ENCODE measurements around the gene SPG11. TPM values are rescaled to one million over a fixed set of nuclear protein-coding genes. Genes with fewer than 3 reads are reported as not detected.

SPG11 gene
- total and polyA plus RNA-seq, 8 donors = 72.6 to 92.5 (median 83.2) TPM

DNA sequence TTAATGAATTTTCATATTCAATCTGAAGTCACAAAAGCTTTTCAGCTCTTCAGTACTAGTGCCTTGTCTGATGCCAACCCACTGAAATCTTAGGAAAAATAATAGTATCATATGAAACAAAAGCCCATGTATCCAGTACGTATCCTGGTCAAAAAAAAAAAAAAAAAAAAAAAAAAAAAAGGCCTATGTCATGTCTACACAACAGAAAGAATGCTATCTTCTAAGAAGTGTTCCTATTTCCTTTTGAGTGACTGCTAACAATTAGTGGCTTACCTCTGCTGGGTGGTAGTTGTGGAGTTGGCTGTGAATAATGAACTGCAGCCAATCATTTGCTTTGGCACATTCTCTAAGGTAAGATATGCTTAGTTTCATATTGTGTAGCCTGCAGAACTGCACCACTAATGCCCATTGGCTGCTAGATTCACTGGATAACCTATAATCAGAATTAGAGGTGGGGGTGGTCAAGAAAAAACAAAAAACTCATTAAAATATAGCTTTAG lies 66.9 kb downstream of the SPG11 start:
- Histone ChIP-seq H3K9me3 (no peaks in the 10 kb centered on the region), H3K36me3 (peaks cover 0 to 97% of the 10 kb centered on the region in 2 donors), H3K27ac (no peak overlapping the region), H3K4me1 (no peaks in the 10 kb centered on the region), H3K4me3 (no peak overlapping the region), H3K27me3 (no peaks in the 10 kb centered on the region)
- peak; percentile 32 for ATAC-seq
- TF ChIP-seq, protein P1, sequence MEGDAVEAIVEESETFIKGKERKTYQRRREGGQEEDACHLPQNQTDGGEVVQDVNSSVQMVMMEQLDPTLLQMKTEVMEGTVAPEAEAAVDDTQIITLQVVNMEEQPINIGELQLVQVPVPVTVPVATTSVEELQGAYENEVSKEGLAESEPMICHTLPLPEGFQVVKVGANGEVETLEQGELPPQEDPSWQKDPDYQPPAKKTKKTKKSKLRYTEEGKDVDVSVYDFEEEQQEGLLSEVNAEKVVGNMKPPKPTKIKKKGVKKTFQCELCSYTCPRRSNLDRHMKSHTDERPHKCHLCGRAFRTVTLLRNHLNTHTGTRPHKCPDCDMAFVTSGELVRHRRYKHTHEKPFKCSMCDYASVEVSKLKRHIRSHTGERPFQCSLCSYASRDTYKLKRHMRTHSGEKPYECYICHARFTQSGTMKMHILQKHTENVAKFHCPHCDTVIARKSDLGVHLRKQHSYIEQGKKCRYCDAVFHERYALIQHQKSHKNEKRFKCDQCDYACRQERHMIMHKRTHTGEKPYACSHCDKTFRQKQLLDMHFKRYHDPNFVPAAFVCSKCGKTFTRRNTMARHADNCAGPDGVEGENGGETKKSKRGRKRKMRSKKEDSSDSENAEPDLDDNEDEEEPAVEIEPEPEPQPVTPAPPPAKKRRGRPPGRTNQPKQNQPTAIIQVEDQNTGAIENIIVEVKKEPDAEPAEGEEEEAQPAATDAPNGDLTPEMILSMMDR (IDR thresholded peaks at IDR 0.05) = no peak
- DNase-seq = no peak
- intact Hi-C loops (cut with DNase I) = no loop called here

DNA sequence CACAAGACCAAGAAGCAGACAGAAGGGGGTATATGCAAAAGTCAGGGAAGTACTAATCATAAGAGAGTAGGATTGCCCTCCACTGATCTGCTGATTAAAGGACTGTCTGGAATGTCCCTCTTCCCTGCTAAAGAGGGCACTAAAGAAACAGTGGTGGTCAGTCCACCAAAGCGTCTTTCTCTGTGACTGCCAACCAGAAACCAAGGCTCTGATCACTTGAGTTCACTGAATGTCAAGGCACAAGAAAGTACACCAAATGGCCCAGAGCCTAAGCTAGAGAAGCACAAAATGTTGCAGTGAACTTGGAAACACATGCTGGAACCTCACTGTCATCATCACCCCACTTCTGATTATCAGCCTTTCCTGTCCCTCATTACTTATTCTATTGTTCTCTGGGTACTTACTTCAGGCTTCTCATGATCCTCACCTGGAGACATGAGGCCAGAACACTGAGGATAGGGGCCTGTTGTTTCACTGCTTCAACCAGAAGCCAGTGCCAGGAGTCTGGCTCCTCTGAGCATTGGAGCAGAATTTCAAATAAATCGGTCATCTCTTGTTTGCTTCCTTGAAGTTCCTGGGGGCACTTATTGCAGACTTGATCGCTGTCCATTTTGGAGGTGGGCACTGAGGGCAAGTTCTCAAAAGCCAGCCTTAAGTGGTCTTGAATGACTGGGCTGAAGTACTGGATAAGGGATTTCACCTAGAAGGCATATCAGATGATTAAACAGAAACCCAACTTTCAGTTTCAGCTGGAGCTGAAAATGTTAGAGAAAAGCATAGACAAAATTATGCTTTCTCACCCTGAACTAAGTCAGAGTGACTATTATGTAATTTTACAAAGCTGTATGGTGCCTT lies 67.6 kb downstream of the SPG11 start:
- Histone ChIP-seq H3K36me3 (peaks cover 0 to 97% of the 10 kb centered on the region in 2 donors), H3K27ac (no peak overlapping the region)
- intact Hi-C loops (cut with DNase I) = no loop called here

DNA sequence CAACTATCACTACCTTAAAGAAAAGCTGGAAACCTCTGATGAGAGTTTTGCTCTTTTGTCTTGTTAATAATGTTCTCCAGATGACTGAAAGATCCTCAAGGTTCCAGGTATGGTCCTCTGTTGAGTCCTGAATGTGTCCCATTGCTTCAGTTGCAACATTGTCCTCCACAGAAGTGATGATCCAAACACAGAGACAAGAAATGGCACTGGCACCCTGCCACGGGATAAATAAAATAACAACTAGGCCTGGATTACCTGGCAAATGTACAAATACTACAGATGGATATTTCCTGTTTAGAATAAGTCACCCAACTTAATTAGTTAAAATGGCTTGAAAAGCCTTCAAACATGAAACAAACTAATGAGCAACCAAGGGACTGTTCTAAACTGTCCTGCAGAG lies 68.2 kb downstream of the SPG11 start:
- Histone ChIP-seq H3K27me3 (no peaks in the 10 kb centered on the region), H3K4me1 (no peaks in the 10 kb centered on the region), H3K4me3 (no peak overlapping the region), H3K27ac (no peak overlapping the region), H3K9me3 (no peaks in the 10 kb centered on the region), H3K36me3 (peaks cover 0 to 97% of the 10 kb centered on the region in 2 donors)
- DNase-seq = no peak
- TF ChIP-seq, protein P1 (IDR thresholded peaks at IDR 0.05) = no peak
- intact Hi-C loops (cut with DNase I) = no loop called here
- ATAC-seq = no peak

More for the DNA sequence above, 67.6 kb downstream of the SPG11 start:
- TF ChIP-seq, protein P1 (IDR thresholded peaks at IDR 0.05) = no peak
- DNase-seq (no peak), ATAC-seq (peak; percentile 51)
- Histone ChIP-seq H3K9me3 (no peaks in the 10 kb centered on the region), H3K4me1 (no peaks in the 10 kb centered on the region), H3K4me3 (no peak overlapping the region), H3K27me3 (no peaks in the 10 kb centered on the region)

DNA sequence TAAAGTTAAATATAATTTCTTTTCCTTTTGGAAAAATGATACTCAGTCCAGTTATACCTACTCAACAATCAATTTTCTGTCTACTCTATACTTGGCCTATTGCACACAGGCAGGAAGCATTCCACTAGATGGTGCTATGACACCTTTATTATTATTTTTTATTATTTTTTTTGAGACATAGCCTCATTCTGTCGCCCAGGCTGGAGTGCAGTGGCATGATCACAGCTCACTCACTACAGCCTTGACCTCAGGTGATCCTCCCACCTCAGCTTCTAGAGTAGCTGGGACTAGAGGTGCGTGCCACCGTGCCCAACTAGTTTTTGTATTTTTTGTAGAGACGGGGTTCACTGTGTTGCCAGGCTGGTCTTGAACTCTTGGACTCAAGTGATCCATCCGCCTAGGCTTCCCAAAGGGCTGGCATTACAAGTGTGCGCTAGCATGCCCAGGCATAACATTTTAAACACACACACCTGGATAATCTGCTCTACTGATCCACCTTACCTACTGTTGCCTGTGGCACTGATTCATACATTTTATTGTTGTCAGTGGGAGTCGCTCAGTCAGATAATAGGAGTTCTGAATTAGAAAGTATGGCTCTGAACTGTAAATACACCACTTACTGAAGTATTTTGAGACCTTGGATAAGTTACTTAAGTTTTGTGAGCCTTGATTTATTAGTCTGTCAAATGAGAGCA lies 70.3 kb downstream of the SPG11 start:
- no peak overlapping the region for H3K27ac ChIP-seq
- ATAC-seq (peak; percentile 47), DNase-seq (no peak)
- no peak overlapping the region for H3K4me3 ChIP-seq
- H3K9me3 ChIP-seq = no peaks in the 10 kb centered on the region
- intact Hi-C loops (cut with DNase I) = no loop called here
- no peaks in the 10 kb centered on the region for H3K27me3 ChIP-seq
- TF ChIP-seq, protein P1 (IDR thresholded peaks at IDR 0.05) = peak; percentile 23 to 37
- H3K4me1 ChIP-seq = no peaks in the 10 kb centered on the region
- H3K36me3 ChIP-seq = peaks cover 0 to 100% of the 10 kb centered on the region in 2 donors

DNA sequence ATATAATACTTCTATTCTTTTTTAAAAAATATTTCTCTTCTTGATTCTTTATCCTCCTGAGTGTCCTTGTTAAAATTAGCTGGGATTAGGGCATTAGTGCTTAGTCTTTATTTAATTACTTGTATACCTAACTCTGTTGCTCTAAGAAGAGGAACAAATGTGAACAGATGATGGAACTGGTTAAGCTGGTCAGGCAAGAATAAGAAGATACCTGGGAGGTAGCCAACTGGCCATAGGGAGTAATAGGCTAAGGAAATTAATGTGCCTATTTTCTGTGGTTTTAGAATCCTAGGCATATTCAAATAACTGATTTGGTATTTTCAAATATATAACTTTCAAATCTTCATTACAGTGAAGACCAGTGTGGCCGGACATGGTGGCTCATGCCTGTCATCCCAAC lies 72.1 kb downstream of the SPG11 start:
- DNase-seq (no peak), ATAC-seq (no peak)
- H3K27ac ChIP-seq = no peak overlapping the region
- TF ChIP-seq, protein P1 (IDR thresholded peaks at IDR 0.05) = no peak
- no peak overlapping the region for H3K4me3 ChIP-seq
- intact Hi-C loops (cut with DNase I) = no loop called here
- no peaks in the 10 kb centered on the region for H3K4me1 ChIP-seq
- H3K9me3 ChIP-seq = no peaks in the 10 kb centered on the region
- peaks cover under 1 to 100% of the 10 kb centered on the region in 2 donors for H3K36me3 ChIP-seq
- no peaks in the 10 kb centered on the region for H3K27me3 ChIP-seq

All from left lung (tissue), 10 donors.